GM21619 (cell line): Measurements from ENCODE around the gene SPEM3.

ENCODE experiments used
- ATAC-seq: cut with Tn5 transposase; IDR thresholded peaks from one replicate; pipeline ENCODE4 v1.9.1; 2021; ENCODE audit not compliant: unreplicated experiment

Gene SPEM3

GRCh38 chr17:7428557-7428956 lies at the start of gene SPEM3:
Gene SPEM3, plus strand, starts transcription at chr17:7428857. Its CDS starts 46 bp downstream, at chr17:7428903.
- ATAC-seq: no peak

- no peak for ATAC-seq
Measured at GRCh38 chr17:7379134-7379533, 49.5 kb upstream of the SPEM3 start.

- no peak for ATAC-seq
Measured at GRCh38 chr17:7380321-7380720, 48.3 kb upstream of the SPEM3 start.

GRCh38 chr17:7380855-7381683 lies 47.6 kb upstream of the SPEM3 start, which contains the start of gene TNK1:
Gene TNK1, plus strand, starts transcription at chr17:7381089. Its CDS starts 1,838 bp downstream, at chr17:7382927.
- ATAC-seq: no peak

GRCh38 chr17:7382901-7383300 lies 45.8 kb upstream of the SPEM3 start:
- no peak for ATAC-seq

- no peak for ATAC-seq
Measured at GRCh38 chr17:7383371-7383741, 45.3 kb upstream of the SPEM3 start.

DNA sequence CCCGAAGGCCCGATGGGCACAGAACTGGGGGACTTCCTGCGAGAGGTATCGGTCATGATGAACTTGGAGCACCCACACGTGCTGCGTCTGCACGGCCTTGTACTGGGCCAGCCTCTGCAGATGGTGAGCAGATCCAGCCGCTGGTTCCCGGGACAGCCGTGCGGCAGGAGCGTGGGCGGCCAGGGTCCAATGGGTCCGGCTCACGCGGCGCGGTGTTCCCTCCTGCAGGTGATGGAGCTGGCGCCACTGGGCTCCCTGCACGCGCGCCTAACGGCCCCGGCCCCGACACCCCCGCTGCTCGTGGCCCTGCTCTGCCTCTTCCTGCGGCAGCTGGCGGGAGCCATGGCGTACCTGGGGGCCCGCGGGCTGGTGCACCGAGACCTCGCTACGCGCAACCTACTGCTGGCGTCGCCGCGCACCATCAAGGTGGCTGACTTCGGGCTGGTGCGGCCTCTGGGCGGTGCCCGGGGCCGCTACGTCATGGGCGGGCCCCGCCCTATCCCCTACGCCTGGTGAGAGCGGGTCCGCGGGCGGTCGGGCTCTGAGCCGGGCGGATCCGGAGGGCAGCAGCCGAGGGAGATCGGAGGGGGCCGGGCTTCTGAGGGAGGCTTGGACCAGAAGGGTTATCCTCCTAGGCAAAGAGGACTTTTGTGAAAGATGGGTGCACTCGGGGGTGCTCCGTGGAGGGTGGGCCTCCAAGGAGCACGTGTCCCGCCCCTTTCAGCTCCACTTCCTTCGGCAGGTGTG lies 44.7 kb upstream of the SPEM3 start:
- no peak for ATAC-seq

GRCh38 chr17:7384489-7385081 lies 44.1 kb upstream of the SPEM3 start:
- no peak for ATAC-seq

GRCh38 chr17:7388856-7389255 lies 39.8 kb upstream of the SPEM3 start:
- ATAC-seq: no peak

DNA sequence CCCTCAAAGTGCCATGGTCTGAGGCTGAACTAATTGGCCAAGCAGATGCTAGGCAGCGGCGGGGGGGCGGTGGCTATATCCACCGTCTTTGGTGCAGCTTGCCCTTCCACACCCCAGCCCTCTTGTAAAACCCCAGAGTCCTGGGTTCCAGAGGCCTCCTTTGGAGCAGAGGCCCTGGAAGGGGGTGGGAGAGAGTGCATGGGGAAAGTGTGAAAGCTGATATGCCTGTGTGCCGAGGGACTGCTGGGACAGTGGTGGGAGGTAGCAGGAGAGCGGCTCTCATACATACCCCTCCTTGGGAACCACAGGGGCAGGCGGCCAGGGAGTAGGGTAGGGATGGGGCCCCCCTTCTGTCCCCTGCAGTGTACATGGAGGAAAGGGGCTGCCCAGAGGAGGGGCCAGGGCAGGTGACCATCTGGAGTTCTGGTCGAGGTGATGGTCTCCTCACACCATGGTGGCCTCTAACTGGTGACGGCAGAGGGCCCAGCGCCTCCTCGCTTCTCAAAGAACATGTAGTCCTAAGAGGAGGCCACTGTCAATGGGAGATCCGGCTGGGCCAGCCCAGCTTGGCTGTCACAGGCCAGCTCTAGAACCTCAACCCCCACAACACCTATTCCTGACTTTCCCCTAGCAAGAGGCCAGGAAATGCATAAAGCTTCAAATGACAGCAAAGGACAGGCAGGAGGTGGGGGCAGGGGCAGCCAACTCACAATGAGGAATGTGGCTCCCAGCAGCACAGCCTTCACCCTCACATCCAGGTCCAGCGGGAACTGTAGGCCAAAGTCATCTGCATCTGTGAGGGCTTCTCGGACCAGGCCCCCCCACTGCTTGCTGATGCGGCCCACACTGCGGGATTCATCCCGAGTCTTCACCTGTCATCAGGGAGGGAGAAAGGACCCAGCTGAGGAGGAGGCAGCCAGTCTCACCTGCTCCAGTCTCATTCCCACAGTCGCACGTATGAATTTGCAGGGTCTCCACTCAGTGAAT lies 38.4 kb upstream of the SPEM3 start:
- no peak for ATAC-seq

- no peak for ATAC-seq
Measured at GRCh38 chr17:7391307-7391706, 37.4 kb upstream of the SPEM3 start.

DNA sequence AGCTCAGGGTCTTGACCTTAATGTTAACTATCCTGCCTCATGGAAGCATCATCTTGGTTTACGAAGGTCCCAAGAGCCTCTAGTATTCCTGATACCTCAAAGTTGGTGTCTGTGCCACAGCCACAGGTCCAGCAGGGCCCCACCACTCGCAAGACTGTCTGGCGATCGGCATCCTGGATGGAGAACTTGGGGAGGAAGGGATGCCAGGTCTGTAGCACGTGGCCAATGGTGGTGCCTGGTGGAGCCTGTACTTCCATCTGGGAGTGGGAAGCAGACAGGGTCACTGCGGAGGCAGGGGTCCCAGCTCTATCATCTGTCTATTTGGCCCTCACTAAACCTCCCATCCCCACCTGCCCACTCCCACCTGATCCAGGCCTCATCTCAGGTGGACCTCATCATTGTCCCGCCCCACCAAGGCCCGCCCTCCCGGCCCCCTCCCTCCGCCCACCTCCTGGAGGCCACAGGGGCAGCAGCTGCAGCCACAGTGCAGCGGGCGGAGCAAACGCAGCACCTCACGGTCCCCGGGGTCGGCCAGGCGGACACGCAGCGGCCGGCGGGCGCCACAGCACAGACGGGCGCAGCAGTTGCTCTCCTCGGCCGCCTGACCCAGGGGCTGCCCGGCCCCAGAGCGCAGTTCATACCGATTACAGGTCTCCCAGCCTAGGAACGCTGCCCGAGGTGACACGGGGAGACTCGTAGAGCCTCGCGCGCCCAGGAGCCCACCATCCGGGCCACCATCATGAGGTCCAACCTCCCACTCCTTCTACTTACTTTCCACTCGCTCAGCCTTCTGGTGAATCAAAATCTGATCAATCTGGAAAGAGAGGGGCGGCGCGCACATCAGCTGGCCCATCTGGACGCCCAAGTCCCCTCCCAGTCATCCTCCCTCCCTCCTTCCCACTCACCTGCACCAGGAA lies 35.7 kb upstream of the SPEM3 start:
- no peak for ATAC-seq

DNA sequence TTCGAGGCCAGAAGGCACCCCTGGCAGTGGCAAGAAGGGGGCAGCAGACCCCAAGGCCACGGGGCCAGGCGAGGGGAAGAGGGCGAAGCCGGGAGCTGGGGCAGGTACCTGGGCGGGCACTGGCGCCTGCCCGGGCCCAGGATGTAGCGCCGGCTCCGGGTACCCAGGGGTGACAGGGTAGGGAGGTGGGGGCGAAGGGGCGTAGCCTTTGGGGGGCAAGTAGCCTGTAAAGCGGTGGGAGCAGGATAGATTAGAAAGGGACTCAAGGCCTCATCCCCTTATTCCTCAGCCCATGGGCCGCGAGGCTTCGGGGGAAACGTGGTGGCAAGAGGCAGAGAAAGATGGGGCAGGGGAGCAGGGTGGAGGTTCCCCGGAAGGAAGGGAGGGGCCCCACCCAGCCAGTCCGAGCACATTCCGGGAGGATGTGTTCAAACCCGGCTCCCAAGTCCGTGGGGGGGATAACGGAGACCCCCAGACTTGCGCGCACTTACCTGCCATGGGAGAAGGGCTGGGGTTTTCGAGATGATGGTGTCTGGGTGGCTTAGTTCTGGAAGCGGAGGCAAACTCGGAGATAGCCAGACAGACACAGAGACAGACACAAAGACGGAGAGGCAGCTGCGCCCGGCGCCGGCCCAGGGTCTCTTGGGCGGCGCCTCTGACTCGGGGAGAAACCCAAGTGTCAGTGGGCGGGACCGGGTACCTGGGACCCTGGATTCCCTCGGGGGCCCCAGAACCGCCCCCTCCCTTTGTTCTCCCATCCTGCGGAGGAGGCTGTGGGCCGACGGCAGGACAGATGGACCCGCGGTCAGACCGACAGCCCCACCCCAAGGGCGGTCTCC lies 34.8 kb upstream of the SPEM3 start:
- ATAC-seq: peak; percentile 35

GRCh38 chr17:7394452-7395191 lies 34.0 kb upstream of the SPEM3 start, which contains the start of gene PLSCR3:
Gene PLSCR3, minus strand, starts transcription at chr17:7394525. Its CDS starts 415 bp downstream, at chr17:7394110.
- ATAC-seq: peak; percentile 75

DNA sequence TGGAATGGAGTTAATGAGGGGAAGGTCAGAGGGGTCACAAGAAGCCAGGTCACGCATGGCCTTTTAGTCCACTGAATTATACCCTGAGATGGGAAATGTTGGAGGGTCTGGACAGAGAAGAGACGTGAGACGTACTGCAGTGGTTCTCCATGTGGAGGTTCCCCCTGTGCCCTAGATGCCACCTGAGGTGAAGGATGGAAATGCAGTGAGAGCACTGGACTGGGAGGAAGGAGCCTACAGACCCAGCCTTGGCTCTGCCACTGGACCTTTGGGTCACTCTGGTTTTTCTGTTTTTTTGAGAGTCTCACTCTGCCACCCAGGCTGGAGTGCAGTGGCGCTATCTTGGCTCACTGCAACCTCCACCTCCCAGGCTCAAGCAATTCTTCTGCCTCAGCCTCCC lies 32.5 kb upstream of the SPEM3 start:
- ATAC-seq: no peak

- no peak for ATAC-seq
Measured at GRCh38 chr17:7398612-7399011, 30.0 kb upstream of the SPEM3 start.

DNA sequence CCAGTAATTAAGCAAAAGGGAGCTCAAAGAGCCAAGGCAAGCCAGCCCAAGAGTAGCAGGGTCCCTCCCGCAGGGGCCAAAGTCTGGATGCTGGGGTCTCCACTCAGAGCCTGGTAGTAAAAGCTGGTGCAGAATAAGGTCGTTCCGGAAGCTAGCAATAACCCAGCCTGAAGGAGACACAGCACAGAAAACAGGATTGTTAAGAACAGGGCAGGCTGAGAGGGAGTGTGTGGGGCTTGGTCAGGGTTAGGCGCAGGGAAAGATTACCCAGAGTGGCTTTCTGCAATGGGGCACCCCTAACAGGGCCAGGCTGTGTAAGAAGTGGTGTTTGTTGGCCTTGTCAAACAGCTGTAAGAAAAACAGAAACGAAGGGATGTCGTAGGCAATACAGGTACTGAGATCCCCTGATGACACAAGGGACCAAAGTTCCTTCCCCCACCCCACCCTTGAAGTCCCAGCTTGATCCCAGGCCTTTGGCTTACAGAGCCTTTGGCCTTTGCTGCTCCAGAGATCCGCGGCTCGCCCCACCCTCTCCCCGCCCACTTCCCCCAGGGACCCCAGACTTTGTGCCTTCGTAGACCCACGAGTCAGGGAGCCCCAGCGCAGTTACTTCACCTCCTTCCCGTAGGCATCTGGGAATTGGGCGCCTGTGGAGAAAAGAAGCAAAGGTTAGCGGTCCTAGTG lies 25.5 kb upstream of the SPEM3 start:
- ATAC-seq: no peak

GRCh38 chr17:7403727-7403976 lies 25.0 kb upstream of the SPEM3 start:
- ATAC-seq: peak; percentile 13
